ENCODE data around the gene UNC5C. TPM values are rescaled to one million over a fixed set of nuclear protein-coding genes. Genes with fewer than 3 reads are reported as not detected.

The UNC5C gene
- total RNA-seq, 4 donors from 2014 or later = 1.2 to 5.0 (median 3.0) TPM

DNA sequence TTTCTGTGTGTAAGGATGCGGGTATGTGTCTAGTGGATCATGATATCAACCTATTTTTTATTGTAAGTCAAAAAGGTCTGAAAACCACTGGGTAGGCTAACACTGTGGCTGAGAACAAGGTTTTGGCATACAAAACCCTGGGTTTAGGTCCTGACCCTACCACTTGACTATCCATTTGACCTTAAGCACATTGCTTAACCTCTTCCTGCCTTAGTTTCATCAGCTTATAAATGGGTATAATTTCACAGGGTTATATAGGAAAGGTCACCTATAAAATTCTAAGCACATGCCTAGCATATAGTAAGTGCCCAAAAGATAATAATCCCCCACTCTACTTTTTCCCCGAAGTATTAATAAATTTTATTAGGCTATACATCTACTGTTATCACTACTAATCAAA is 263.0 kb downstream of the UNC5C start:
- DNase-seq (ENCODE audit: low spot score in 2 of 2) = no peak
- WGBS, 2 donors = 95 to 97% methylated on average over 2 of the region's 2 CpGs
- peaks cover 0 to 5% (median 0%) of the 10 kb centered on the region in 3 donors for H3K36me3 ChIP-seq
- TF ChIP-seq EP300 (IDR thresholded peaks at IDR 0.05) (no peak), CTCF (IDR thresholded peaks at IDR 0.05) (no peak), POLR2A (IDR thresholded peaks at IDR 0.05) (no peak)
- no peak overlapping the region for H3K27ac ChIP-seq
- H3K9me3 ChIP-seq = peaks cover 0 to 8% (median 0%) of the 10 kb centered on the region in 4 donors
- H3K4me3 ChIP-seq = no peak overlapping the region
- no peaks in the 10 kb centered on the region for H3K27me3 ChIP-seq
- H3K4me1 ChIP-seq = peaks cover 0 to 10% (median 2%) of the 10 kb centered on the region in 4 donors

DNA sequence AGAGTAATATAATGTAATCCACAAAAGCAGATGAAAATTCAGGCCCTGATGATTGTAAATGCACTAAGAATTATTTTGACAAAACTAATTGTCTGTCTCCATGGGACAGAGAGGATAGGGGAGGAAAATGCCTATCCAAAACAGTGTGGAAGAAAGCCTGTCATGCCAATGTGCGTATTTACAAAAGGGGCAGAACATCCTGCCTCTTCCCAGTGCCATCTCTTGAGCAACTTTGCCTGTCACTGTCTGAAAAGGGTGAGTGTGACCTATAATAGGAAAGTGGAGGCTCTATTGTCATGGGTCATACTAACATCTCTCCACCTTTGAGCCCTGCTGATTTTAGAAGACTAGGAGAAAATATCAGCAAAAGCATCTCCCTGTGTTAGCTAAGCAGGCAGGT is 264.1 kb downstream of the UNC5C start:
- H3K27me3 ChIP-seq = no peaks in the 10 kb centered on the region
- H3K4me3 ChIP-seq = no peak overlapping the region
- peaks cover 0 to 5% (median 0%) of the 10 kb centered on the region in 3 donors for H3K36me3 ChIP-seq
- peaks cover 0 to 2% (median 1%) of the 10 kb centered on the region in 4 donors for H3K4me1 ChIP-seq
- WGBS, 2 donors = 90 to 93% methylated on average over 1 of the region's 1 CpG
- H3K9me3 ChIP-seq = peaks cover 0 to 12% (median 0%) of the 10 kb centered on the region in 4 donors
- DNase-seq (ENCODE audit: low spot score in 2 of 2) = no peak
- H3K27ac ChIP-seq = no peak overlapping the region
- TF ChIP-seq POLR2A (IDR thresholded peaks at IDR 0.05) (no peak), CTCF (IDR thresholded peaks at IDR 0.05) (no peak), EP300 (IDR thresholded peaks at IDR 0.05) (no peak)

DNA sequence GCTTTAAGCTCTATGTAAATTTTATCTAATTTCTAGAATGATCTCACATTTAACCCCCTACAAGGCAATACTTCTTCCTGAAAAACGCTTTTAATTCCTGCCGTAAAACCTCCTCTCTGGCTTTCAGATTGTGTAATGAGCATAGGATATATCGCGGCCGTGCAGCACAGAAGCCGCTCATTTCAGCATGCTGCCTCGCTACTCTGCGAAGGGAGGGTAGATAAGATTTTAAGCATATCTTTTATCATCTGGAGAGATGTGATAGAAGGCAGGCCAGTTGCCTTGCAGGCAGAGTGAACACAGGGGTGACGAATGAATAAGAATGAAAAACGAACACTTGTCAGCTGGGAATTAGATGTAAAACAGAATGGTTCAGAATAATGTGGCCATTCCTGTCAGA is 265.5 kb downstream of the UNC5C start:
- H3K4me3 ChIP-seq = no peak overlapping the region
- no peak overlapping the region for H3K27ac ChIP-seq
- WGBS, 2 donors = 76 to 83% methylated on average over 10 of the region's 10 CpGs
- peaks cover 0 to 6% (median 0%) of the 10 kb centered on the region in 4 donors for H3K9me3 ChIP-seq
- peaks cover 0 to 5% (median 0%) of the 10 kb centered on the region in 3 donors for H3K36me3 ChIP-seq
- DNase-seq (ENCODE audit: low spot score in 2 of 2) = no peak
- TF ChIP-seq EP300 (IDR thresholded peaks at IDR 0.05) = no peak
- TF ChIP-seq CTCF (IDR thresholded peaks at IDR 0.05) = no peak
- TF ChIP-seq POLR2A (IDR thresholded peaks at IDR 0.05) = no peak
- no peaks in the 10 kb centered on the region for H3K4me1 ChIP-seq
- H3K27me3 ChIP-seq = no peaks in the 10 kb centered on the region

- Histone ChIP-seq H3K27ac (no peak overlapping the region), H3K36me3 (no peaks in the 10 kb centered on the region), H3K4me1 (no peaks in the 10 kb centered on the region), H3K27me3 (no peaks in the 10 kb centered on the region), H3K4me3 (no peak overlapping the region), H3K9me3 (no peaks in the 10 kb centered on the region)
- 78 to 85% methylated on average over 3 of the region's 3 CpGs for WGBS, 2 donors
- no peak for DNase-seq (ENCODE audit: low spot score in 2 of 2)
- TF ChIP-seq CTCF (IDR thresholded peaks at IDR 0.05) (no peak), EP300 (IDR thresholded peaks at IDR 0.05) (no peak), POLR2A (IDR thresholded peaks at IDR 0.05) (no peak)
Observed at GRCh38 chr4:95272797-95273196, 276.0 kb downstream of the UNC5C start.

DNA sequence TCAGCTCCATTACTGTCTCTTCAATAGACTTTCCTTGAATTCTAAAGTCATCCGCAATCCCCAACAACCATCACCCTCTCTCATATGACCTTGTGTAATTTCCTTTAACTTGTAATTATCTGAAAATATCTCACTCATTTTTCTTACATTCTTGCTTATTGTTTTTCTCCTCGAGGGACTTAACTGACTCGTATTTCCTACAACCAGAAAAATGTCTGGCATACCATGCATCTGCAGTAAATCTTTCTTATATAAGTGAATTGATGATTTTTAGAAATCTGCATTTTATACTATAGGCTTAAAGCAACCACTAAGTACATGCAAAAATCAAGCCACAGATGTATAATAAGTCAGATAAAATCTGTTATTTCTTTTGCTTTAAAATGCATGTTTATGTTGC is 276.7 kb downstream of the UNC5C start:
- H3K4me3 ChIP-seq = no peak overlapping the region
- H3K4me1 ChIP-seq = no peaks in the 10 kb centered on the region
- 43 to 49% methylated on average over 3 of the region's 3 CpGs for WGBS, 2 donors
- H3K27ac ChIP-seq = no peak overlapping the region
- TF ChIP-seq EP300 (IDR thresholded peaks at IDR 0.05) (no peak), CTCF (IDR thresholded peaks at IDR 0.05) (no peak), POLR2A (IDR thresholded peaks at IDR 0.05) (no peak)
- H3K27me3 ChIP-seq = no peaks in the 10 kb centered on the region
- H3K36me3 ChIP-seq = no peaks in the 10 kb centered on the region
- no peaks in the 10 kb centered on the region for H3K9me3 ChIP-seq
- no peak for DNase-seq (ENCODE audit: low spot score in 2 of 2)

All from tibial nerve (tissue), 4 donors.